Nephron progenitor cell (in vitro differentiated cells): ENCODE results near the gene CADPS2.

ENCODE experiments used
- DNase-seq: peaks from one replicate; pipeline ENCODE4 v3.0.0; 2021
- H3K27ac Mint-ChIP-seq: 2 replicates; pipeline ENCODE4 v1.8.0; 2021; ENCODE audit warnings: mild to moderate bottlenecking, moderate library complexity, mixed read lengths
- H3K27me3 Mint-ChIP-seq: 2 replicates; pipeline ENCODE4 v1.8.0; 2021; ENCODE audit warnings: mild to moderate bottlenecking, low read depth, mixed read lengths; ENCODE audit not compliant: poor library complexity
- H3K36me3 Mint-ChIP-seq: 2 replicates; pipeline ENCODE4 v1.8.0; 2021; ENCODE audit warnings: low read depth, mixed read lengths
- H3K4me1 Mint-ChIP-seq: 2 replicates; pipeline ENCODE4 v1.8.0; 2021; ENCODE audit warnings: mixed read lengths
- H3K4me3 Mint-ChIP-seq: 2 replicates; pipeline ENCODE4 v1.8.0; 2021; ENCODE audit warnings: mild to moderate bottlenecking, moderate library complexity, mixed read lengths
- H3K9me3 Mint-ChIP-seq: 2 replicates; pipeline ENCODE4 v1.8.0; 2021; ENCODE audit warnings: mild to moderate bottlenecking, moderate library complexity, mixed read lengths
- CTCF ChIP-seq: fragments of 200-600 bp; sonication (generic); IDR thresholded peaks from 2 replicates; pipeline ENCODE4 v1.5.0; 2021; ENCODE audit warnings: antibody characterized with exemption

CADPS2 gene

GRCh38 chr7:122709930-122710646 lies 176.2 kb downstream of the CADPS2 start:
- TF ChIP-seq CTCF: no peak
- no peak overlapping the region for H3K4me3 Mint-ChIP-seq

GRCh38 chr7:122706836-122707235 lies 179.4 kb downstream of the CADPS2 start:
- H3K4me1 Mint-ChIP-seq: no peaks in the 10 kb centered on the region
- no peak for DNase-seq
- no peaks in the 10 kb centered on the region for H3K27me3 Mint-ChIP-seq
- H3K36me3 Mint-ChIP-seq: no peaks in the 10 kb centered on the region
- no peaks in the 10 kb centered on the region for H3K9me3 Mint-ChIP-seq
- H3K27ac Mint-ChIP-seq: no peak overlapping the region
- TF ChIP-seq CTCF: no peak
- H3K4me3 Mint-ChIP-seq: no peak overlapping the region

More at GRCh38 chr7:122709930-122710646, 176.2 kb downstream of the CADPS2 start:
- Mint-ChIP-seq H3K27ac (no peak overlapping the region), H3K9me3 (no peaks in the 10 kb centered on the region), H3K4me1 (no peaks in the 10 kb centered on the region), H3K36me3 (no peaks in the 10 kb centered on the region), H3K27me3 (no peaks in the 10 kb centered on the region)
- no peak for DNase-seq

GRCh38 chr7:122702872-122703510 lies 183.3 kb downstream of the CADPS2 start, which contains the start of gene RNF148:
Gene RNF148, minus strand, starts transcription at chr7:122702922. Its CDS starts 172 bp downstream, at chr7:122702750.
- TF ChIP-seq CTCF: no peak
- Mint-ChIP-seq H3K27ac (no peak within 1 kb of the TSS), H3K9me3 (no peaks in the 10 kb centered on the region), H3K4me3 (no peak within 1 kb of the TSS), H3K27me3 (no peaks in the 10 kb centered on the region), H3K36me3 (no peaks in the 10 kb centered on the region), H3K4me1 (no peaks in the 10 kb centered on the region)
- DNase-seq: no peak

GRCh38 chr7:122699017-122699416 lies 187.2 kb downstream of the CADPS2 start, which contains the start of gene RNF133:
Gene RNF133, minus strand, starts transcription at chr7:122699117. Its CDS starts 199 bp downstream, at chr7:122698918.
- H3K36me3 Mint-ChIP-seq: no peaks in the 10 kb centered on the region
- H3K27ac Mint-ChIP-seq: no peak within 1 kb of the TSS
- no peaks in the 10 kb centered on the region for H3K9me3 Mint-ChIP-seq
- TF ChIP-seq CTCF: no peak
- H3K4me1 Mint-ChIP-seq: no peaks in the 10 kb centered on the region
- no peak within 1 kb of the TSS for H3K4me3 Mint-ChIP-seq
- H3K27me3 Mint-ChIP-seq: no peaks in the 10 kb centered on the region
- DNase-seq: no peak

GRCh38 chr7:122695816-122696215 lies 190.4 kb downstream of the CADPS2 start:
- no peak for TF ChIP-seq CTCF
- Mint-ChIP-seq H3K27ac (no peak overlapping the region), H3K4me1 (no peaks in the 10 kb centered on the region), H3K4me3 (no peak overlapping the region), H3K9me3 (peaks cover 8% of the 10 kb centered on the region), H3K36me3 (peaks cover 5% of the 10 kb centered on the region), H3K27me3 (peaks cover 4% of the 10 kb centered on the region)
- DNase-seq: no peak
